Fibroblast of skin of scalp (primary cell): ENCODE data around the gene KRT3.

Experiments
- DNase-seq: peaks from one replicate; pipeline ENCODE4 v3.0.0-alpha.2; 2013

Gene KRT3

GRCh38 chr12:52813885-52814709, 18.2 kb upstream of the KRT3 start, which contains the start of gene KRT4:
Gene KRT4, minus strand, starts transcription at chr12:52814116. Its CDS starts 58 bp downstream, at chr12:52814058.
- peak; percentile 54 for DNase-seq

- DNase-seq = no peak
Measured at GRCh38 chr12:52813203-52813819, 17.4 kb upstream of the KRT3 start.

DNA sequence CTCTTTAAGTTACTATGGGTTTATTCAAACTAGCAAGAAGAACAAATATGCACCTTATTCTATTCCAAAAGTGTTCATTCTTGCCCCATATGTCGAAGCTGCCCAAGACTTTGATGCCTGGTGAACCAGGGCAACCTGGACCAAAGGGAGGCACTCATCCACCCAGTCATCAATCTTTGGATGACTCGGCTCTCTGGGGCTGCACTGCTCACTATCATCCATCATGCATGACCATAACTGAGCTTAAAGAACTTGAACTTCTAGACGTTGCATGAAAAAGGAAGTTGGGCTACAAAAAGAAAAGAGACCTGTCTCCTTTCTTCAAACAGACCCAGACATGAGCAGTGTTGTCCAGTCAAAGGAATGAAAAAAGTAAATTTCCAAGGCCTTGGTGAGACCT, 16.8 kb upstream of the KRT3 start:
- DNase-seq = no peak

DNA sequence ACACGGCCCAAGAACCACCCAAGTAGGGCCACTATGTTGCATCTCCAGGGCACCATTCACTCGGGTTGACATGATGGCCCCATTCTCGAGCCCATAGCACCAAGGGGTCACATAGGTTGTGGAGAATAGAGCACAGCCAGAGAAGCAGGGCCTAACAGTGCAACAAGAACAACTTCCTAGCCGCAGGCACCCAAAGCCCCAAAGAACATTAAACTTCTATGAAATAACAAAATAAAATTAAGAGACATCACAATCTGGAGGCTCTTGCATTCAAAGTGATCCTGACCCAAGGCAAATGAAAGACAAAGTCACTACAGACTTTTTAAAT, 16.1 kb upstream of the KRT3 start:
- no peak for DNase-seq

GRCh38 chr12:52811191-52812072, 15.5 kb upstream of the KRT3 start:
- no peak for DNase-seq

DNA sequence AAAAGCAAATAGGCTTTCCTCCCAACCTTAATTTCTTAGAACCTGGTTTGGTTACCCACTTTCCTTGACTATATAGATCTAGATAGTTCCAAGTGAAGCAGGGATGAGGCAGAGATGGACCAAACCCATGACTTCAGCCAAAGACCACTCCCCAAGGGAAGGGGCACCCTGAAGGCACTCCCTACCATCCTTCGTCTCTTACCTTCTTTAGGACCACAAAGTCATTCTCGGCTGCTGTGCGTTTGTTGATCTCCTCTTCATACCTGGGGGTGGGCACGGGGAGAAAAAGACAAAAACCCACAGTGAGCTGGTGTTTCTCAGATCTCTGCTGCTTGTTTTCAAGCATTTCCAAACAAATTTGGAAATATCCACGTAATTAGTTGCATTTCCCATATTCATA, 14.6 kb upstream of the KRT3 start:
- no peak for DNase-seq

GRCh38 chr12:52809166-52809565, 13.2 kb upstream of the KRT3 start:
- no peak for DNase-seq

DNA sequence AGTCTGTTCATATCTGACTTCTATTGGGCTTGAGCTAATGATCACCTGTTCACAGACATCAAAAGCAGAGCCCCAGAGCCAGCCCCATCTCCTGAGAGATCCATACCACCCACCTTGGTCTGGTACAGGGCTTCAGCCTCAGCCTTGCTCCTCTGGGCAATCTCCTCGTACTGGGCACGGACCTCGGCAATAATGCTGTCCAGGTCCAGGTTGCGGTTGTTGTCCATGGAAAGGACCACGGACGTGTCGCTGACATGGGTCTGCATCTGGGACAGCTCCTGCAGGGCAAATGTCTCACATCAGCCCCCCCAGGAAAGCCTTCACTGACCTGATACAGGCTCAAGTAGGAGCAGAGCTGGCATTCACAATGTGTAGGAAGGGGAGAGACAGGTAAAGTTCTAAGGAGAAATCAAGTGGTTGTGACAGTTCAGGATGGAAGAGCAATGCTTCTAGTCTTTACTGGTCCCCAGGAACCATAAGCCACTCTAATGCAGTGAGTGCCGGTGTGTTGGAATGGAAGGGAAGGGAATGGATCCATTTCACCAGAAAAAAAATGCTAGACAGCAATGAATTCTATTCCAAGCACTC, 12.8 kb upstream of the KRT3 start:
- DNase-seq = no peak

DNA sequence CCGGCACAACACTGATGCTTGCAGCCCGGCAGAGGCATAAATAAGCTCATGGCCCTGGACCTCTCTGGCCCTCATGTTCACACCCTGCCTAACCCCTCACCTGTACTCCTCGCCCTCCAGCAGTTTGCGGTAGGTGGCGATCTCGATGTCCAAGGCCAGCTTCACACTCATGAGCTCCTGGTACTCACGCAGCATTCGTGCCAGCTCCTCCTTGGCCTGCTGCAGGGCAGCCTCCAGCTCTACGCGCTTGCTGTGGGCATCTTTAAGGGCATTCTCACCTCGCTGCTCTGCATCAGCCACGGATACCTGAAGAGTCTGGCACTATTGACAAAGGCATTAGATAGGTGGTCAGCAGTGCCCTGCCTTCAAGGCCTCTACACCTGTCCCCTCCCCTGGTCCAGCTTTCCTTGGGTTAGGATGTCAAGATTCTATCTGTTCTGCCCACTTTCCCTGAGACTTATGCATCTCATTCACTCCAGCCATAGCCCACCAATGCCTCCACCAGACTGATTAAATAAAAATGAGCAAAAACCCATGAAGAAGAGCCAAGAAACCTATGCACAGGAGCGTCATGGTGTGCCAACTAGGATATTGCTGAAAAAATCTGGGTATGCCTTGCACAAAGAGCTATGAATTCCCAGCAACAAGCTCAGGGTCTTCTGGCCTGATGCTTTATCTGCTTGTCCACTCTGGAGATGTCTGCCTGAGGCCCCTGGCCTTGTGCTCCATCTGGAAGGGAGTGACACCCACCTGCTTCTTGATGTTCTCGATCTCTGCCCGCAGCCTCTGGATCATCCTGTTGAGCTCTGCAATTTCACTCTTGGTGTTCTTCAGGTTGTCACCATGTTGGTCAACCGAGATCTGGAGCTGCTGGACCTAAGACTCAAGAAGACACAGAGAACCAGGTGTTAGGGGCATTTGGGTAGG, 11.9 kb upstream of the KRT3 start:
- no peak for DNase-seq

DNA sequence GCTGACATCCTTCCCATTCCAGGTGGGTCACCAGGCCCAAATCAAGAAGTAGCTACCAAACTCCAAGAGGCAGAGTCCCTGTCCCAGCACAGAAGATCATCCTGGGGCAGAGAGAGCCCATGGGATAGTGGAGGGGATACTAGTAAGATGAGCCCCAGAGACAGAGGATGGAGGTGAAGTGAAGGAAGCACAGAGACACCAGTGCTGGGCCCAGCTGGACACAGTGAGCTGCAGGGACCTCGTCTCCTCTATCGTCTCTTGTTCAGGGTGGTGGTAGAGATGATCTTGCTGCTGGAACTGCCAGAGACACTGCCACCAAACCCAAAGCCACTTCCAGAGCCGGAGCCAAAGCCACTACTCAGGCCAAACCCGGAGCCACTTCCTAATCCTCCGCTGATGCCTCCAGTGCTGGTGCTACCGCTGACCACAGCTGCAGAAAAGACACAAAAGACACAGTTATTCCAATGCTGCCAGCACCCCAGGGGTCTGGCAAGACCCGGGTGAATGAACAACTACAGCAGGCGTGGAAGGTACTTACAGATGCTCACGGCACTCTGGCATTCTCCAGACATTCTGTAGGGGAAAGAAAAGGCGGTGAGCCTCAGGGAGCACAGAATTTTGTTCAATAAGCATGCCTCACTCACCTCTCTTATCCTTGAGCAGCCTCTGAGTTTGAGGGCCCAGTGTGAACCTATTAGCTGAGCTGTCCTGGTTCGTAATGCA, 11.1 kb upstream of the KRT3 start:
- DNase-seq = no peak

DNA sequence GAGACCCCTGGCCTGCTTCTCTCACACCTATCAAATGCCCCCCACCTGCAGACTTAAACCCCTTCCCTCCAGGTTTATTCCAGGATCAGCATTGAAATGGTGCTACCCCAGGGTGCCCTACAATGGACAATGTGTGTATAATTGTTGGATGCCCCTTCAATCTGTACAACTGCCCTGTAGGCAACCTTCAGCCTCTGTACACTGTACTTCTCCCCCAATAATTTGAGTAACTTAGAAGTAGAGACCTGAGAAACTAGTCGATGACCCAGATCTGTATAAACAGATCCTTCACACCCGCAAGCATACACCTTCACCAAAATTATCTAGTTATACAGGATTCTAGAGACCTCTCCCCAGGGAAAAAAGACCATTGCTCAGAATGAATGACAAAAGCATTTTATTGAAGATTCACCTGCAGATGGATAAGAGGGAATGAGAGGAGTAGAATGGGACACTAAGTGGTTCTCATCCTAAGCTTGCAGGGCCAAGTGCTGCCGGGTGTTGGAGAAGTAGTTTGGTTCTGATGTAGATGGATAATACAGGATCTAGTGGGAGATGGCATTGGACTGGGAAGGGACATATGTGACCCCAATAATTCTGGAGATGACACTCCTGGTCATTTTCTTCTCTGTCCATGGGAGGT, 10.4 kb upstream of the KRT3 start:
- no peak for DNase-seq

DNA sequence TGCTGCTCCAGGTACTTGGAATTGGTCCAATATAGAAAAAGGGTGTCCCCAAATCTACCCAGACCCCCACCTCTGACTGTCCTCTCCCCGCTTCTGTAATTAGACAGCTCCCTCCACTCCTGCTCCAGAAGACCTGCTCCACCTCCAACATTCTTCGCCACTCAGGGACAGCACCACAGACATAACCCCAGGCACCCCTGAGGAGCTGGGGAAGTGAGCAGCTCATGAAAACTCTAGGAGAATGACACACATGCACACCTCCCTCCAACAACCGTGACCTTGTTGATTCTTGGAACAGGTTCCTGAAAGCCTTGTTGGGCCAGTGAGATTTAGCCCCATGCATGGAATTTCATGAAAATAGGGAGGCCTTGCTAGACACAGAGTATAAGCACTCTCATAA, 9.8 kb upstream of the KRT3 start:
- DNase-seq = no peak

- DNase-seq = no peak
Measured at GRCh38 chr12:52805000-52805399, 9.1 kb upstream of the KRT3 start.

DNA sequence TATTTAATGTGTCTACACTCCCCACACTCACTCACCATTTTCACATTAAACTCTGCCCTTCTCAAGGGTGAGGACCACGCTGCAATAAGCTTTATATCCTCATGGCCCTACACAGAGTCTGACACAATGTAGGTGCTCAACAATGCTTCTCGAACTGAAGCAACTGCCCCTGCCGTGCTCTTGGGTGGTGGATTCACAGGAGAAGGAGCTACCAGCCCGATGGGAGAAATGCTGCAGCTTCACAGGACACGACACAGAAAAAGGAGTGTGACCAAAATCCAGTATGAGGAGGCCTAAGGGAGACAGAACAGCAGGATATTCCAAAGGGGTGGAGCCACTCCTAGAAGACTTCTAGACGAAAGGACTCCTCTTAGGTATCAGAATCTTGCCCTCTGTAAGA, 6.5 kb upstream of the KRT3 start:
- DNase-seq = no peak

DNA sequence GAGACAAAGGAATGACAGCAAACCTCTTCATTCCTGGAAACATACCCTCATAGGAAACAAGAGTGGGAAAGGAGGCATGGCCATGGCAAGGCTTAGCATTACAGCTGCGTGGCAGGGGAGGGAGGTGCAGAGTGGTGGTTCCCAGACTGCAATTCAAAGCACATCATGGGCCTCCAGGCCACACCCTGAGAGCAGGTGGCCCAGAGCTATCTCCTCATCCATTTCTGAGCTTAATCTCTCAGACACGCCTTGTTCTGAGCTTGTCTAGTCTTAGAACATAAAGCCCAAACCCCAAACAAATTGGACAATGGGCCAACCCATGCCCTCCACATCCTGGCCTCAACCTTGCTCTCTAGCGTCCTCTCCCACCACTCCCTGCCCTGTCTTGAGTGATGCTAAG, 5.9 kb upstream of the KRT3 start:
- DNase-seq = no peak

- no peak for DNase-seq
Measured at GRCh38 chr12:52800259-52800917, 4.5 kb upstream of the KRT3 start.

DNA sequence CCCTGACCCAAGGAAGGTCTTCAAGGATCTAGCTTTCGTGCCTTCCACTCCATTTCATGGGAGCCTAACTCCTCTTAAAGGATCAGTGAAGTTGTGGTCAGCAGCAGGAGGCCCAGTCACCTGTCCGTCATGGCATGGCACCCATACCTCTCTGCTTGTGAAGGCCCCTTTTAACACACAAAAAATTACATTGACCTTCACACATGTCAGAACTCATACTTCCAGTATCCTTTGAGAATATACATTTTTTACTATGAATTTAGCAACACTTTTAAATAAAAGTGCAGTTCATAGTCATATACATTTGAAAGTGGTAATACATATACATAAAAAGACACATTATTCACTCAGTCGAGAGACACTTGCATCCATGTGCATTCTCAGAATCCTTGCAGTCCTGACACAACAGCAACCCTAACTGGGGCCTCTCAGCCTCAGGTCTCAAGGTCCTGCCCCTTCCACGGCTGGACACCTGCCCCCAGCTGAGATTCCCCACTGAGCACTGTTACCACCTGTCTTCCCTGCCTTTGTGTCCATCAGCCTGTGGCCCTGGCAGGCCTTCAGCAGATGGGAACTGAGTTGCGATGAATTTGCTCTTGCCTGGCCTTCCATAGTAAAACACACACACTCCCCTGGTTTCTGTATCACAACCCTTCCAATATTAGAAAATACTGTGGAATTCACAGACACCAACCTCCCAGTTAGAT, 3.7 kb upstream of the KRT3 start:
- DNase-seq = no peak

GRCh38 chr12:52798671-52799504, 3.0 kb upstream of the KRT3 start:
- peak; percentile 85 for DNase-seq
